CD8-positive, alpha-beta memory T cell (primary cell): ENCODE results near the gene RAB25. TPM values are rescaled to one million over a fixed set of nuclear protein-coding genes. Genes with fewer than 3 reads are reported as not detected.

ENCODE experiments used
- CTCF ChIA-PET: fragments of 350-600 bp; sonication (Branson Sonifier 250); formaldehyde crosslinking; loops from one replicate; lab custom pipeline; 2021; ENCODE audit warnings: antibody characterized with exemption; lab: Charles Lee
- POLR2A ChIA-PET: fragments of 350-600 bp; sonication (Branson Sonifier 250); formaldehyde crosslinking; loops from one replicate; lab custom pipeline; 2021; ENCODE audit warnings: antibody characterized with exemption; lab: Charles Lee
- DNase-seq, 5 donors: peaks; one replicate each; pipeline versions ENCODE4 v3.0.0 to v3.0.0-alpha.2; 2020 to 2022; ENCODE audit warnings: mixed read lengths in 1 of 5
- H3K27ac ChIP-seq: one replicate; pipeline ENCODE4 v1.7.0; 2013; ENCODE audit warnings: low read depth, mild to moderate bottlenecking, low read length, moderate library complexity
- H3K27me3 ChIP-seq: 2 replicates; pipeline ENCODE4 v1.7.0; 2013; ENCODE audit warnings: low read length, mild to moderate bottlenecking; ENCODE audit not compliant: insufficient read depth, poor library complexity, severe bottlenecking
- H3K36me3 ChIP-seq: 2 replicates; pipeline ENCODE4 v1.7.0; 2013; ENCODE audit warnings: mild to moderate bottlenecking, low read length, moderate library complexity; ENCODE audit not compliant: insufficient read depth
- H3K4me1 ChIP-seq: 2 replicates; pipeline ENCODE4 v1.7.0; 2013; ENCODE audit warnings: mild to moderate bottlenecking, low read length, moderate library complexity; ENCODE audit not compliant: insufficient read depth
- H3K4me3 ChIP-seq: 2 replicates; pipeline ENCODE4 v1.7.0; 2013; ENCODE audit warnings: mild to moderate bottlenecking, low read length
- H3K9me3 ChIP-seq: 2 replicates; pipeline ENCODE4 v1.7.0; 2013; ENCODE audit warnings: mild to moderate bottlenecking, low read length
- H3K27ac Mint-ChIP-seq, 8 donors: one replicate each; pipeline ENCODE4 v1.8.0; 2020 to 2021; ENCODE audit warnings: mixed read lengths in 8 of 8, mild to moderate bottlenecking in 6 of 8, inconsistent platforms in 3 of 8, moderate library complexity in 3 of 8
- H3K27me3 Mint-ChIP-seq, 2 donors: one replicate each; pipeline ENCODE4 v1.8.0; 2020 to 2021; ENCODE audit warnings: mixed read lengths in 2 of 2, mild to moderate bottlenecking in 1 of 2, moderate library complexity in 1 of 2
- H3K36me3 Mint-ChIP-seq, 3 donors: one replicate each; pipeline ENCODE4 v1.8.0; 2020 to 2021; ENCODE audit warnings: mixed read lengths in 3 of 3, inconsistent platforms in 1 of 3, mild to moderate bottlenecking in 1 of 3
- H3K4me1 Mint-ChIP-seq, 3 donors: one replicate each; pipeline ENCODE4 v1.8.0; 2020 to 2021; ENCODE audit warnings: mixed read lengths in 3 of 3, inconsistent platforms in 1 of 3, mild to moderate bottlenecking in 1 of 3
- H3K4me3 Mint-ChIP-seq, 7 donors: one replicate each; pipeline ENCODE4 v1.8.0; 2020 to 2021; ENCODE audit warnings: mixed read lengths in 7 of 7, mild to moderate bottlenecking in 6 of 7, moderate library complexity in 4 of 7, inconsistent platforms in 2 of 7
- H3K9me3 Mint-ChIP-seq, 5 donors: one replicate each; pipeline ENCODE4 v1.8.0; 2020 to 2022; ENCODE audit warnings: mixed read lengths in 5 of 5, mild to moderate bottlenecking in 3 of 5, moderate library complexity in 2 of 5, inconsistent platforms in 1 of 5
- polyA plus RNA-seq: library from polyadenylated mRNA; unstranded; fragments of 300-500 nt; fragmentation: Illumina TruSeq; gene quantifications from one replicate; pipeline ENCODE4 v1.2.3, GENCODE V29; 2021
- total RNA-seq, 2 experiments: library from RNA; stranded (reverse); gene quantifications; one replicate each; pipeline ENCODE4 v1.2.3, GENCODE V29; 2021

RAB25 gene
- total and polyA plus RNA-seq, 3 experiments from 2014 or later, result 0.76 TPM; not detected in 2

- no peaks in the 10 kb centered on the region for H3K27me3 ChIP-seq
- H3K27ac ChIP-seq, result no peak overlapping the region
- Mint-ChIP-seq H3K36me3 (no peaks in the 10 kb centered on the region), H3K27ac (peak overlapping the region in 7 of 8 donors; percentile 38 to 100 (median 92)), H3K4me1 (peaks cover 53 to 71% (median 62%) of the 10 kb centered on the region in 3 donors), H3K9me3 (peaks cover 0 to 3% (median 0%) of the 10 kb centered on the region in 5 donors), H3K4me3 (peak overlapping the region in 1 of 7 donors; percentile 15), H3K27me3 (peaks cover 0 to 8% of the 10 kb centered on the region in 2 donors)
- DNase-seq, result no peak
- ChIA-PET CTCF (interaction anchor here (22.4 kb wide), 1 partner anchor 23 kb away, joined by 702 read pairs; the partner anchor contains the start of gene LMNA), POLR2A (no interaction called here)
- no peaks in the 10 kb centered on the region for H3K36me3 ChIP-seq
- no peaks in the 10 kb centered on the region for H3K9me3 ChIP-seq
- H3K4me1 ChIP-seq, result peaks cover 43% of the 10 kb centered on the region
- no peak overlapping the region for H3K4me3 ChIP-seq
Observed at GRCh38 chr1:156100205-156100995, 39.4 kb downstream of the RAB25 start.

GRCh38 chr1:156101880-156102279 is 40.9 kb downstream of the RAB25 start:
- Histone ChIP-seq H3K4me1 (peaks cover 41% of the 10 kb centered on the region), H3K9me3 (no peaks in the 10 kb centered on the region), H3K36me3 (no peaks in the 10 kb centered on the region), H3K27me3 (no peaks in the 10 kb centered on the region), H3K4me3 (no peak overlapping the region), H3K27ac (no peak overlapping the region)
- ChIA-PET POLR2A (no interaction called here), CTCF (interaction anchor here (22.4 kb wide), 1 partner anchor 22 kb away, joined by 702 read pairs; the partner anchor contains the start of gene LMNA)
- Mint-ChIP-seq H3K27me3 (peaks cover 0 to 7% of the 10 kb centered on the region in 2 donors), H3K36me3 (no peaks in the 10 kb centered on the region), H3K9me3 (peaks cover 0 to 3% (median 0%) of the 10 kb centered on the region in 5 donors), H3K4me3 (no peak overlapping the region), H3K4me1 (peaks cover 51 to 73% (median 64%) of the 10 kb centered on the region in 3 donors), H3K27ac (peak overlapping the region in 7 of 8 donors; percentile 47 to 97 (median 90))
- no peak for DNase-seq

- H3K4me1 Mint-ChIP-seq, result peaks cover 44 to 65% (median 62%) of the 10 kb centered on the region in 3 donors
- Histone ChIP-seq H3K4me3 (no peak overlapping the region), H3K9me3 (no peaks in the 10 kb centered on the region), H3K27me3 (no peaks in the 10 kb centered on the region), H3K27ac (peak overlapping the region; percentile 98), H3K36me3 (no peaks in the 10 kb centered on the region), H3K4me1 (peaks cover 36% of the 10 kb centered on the region)
- peaks cover 0 to 4% of the 10 kb centered on the region in 2 donors for H3K27me3 Mint-ChIP-seq
- H3K27ac Mint-ChIP-seq, result peak overlapping the region in 7 of 8 donors; percentile 93 to 100 (median 100)
- DNase-seq, result no peak
- H3K4me3 Mint-ChIP-seq, result peak overlapping the region in 3 of 7 donors; percentile 14 to 83 (median 66)
- H3K36me3 Mint-ChIP-seq, result no peaks in the 10 kb centered on the region
- no peaks in the 10 kb centered on the region for H3K9me3 Mint-ChIP-seq
- CTCF ChIA-PET, result interaction anchor here (1.7 to 22.4 kb wide), 2 partner anchors 21 to 122 kb away, joined by 7 to 702 read pairs; partner anchors contain the start of gene LMNA
- POLR2A ChIA-PET, result interaction anchor here (0.5 to 0.7 kb wide), 3 partner anchors 24 to 382 kb away, joined by 3 to 5 read pairs (median 3); no protein-coding TSS in a partner anchor
Observed at GRCh38 chr1:156102633-156103511, 41.9 kb downstream of the RAB25 start.

GRCh38 chr1:156103521-156103947 is 42.6 kb downstream of the RAB25 start:
- CTCF ChIA-PET, result interaction anchor here (1.7 to 22.4 kb wide), 2 partner anchors 20 to 122 kb away, joined by 7 to 702 read pairs; partner anchors contain the start of gene LMNA
- Histone ChIP-seq H3K9me3 (no peaks in the 10 kb centered on the region), H3K4me1 (peaks cover 36% of the 10 kb centered on the region), H3K27me3 (no peaks in the 10 kb centered on the region), H3K4me3 (no peak overlapping the region), H3K27ac (peak overlapping the region; percentile 98), H3K36me3 (no peaks in the 10 kb centered on the region)
- DNase-seq, result peak in 1 of 5 donors; percentile 76
- peaks cover 0 to 4% of the 10 kb centered on the region in 2 donors for H3K27me3 Mint-ChIP-seq
- no peaks in the 10 kb centered on the region for H3K9me3 Mint-ChIP-seq
- POLR2A ChIA-PET, result interaction anchor here (0.5 to 1.4 kb wide), 3 partner anchors 12 to 382 kb away, joined by 3 to 5 read pairs (median 3); no protein-coding TSS in a partner anchor
- no peaks in the 10 kb centered on the region for H3K36me3 Mint-ChIP-seq
- peak overlapping the region in 4 of 7 donors; percentile 14 to 83 (median 29) for H3K4me3 Mint-ChIP-seq
- H3K4me1 Mint-ChIP-seq, result peaks cover 38 to 59% (median 58%) of the 10 kb centered on the region in 3 donors
- H3K27ac Mint-ChIP-seq, result peak overlapping the region; percentile 75 to 100 (median 100)

- peak overlapping the region; percentile 98 for H3K27ac ChIP-seq
- peaks cover 0 to 4% of the 10 kb centered on the region in 2 donors for H3K27me3 Mint-ChIP-seq
- peak overlapping the region; percentile 75 to 100 (median 100) for H3K27ac Mint-ChIP-seq
- no peaks in the 10 kb centered on the region for H3K36me3 ChIP-seq
- H3K36me3 Mint-ChIP-seq, result no peaks in the 10 kb centered on the region
- H3K4me1 Mint-ChIP-seq, result peaks cover 38 to 58% (median 54%) of the 10 kb centered on the region in 3 donors
- no peaks in the 10 kb centered on the region for H3K9me3 ChIP-seq
- DNase-seq, result peak in 4 of 5 donors; percentile 52 to 82 (median 62)
- peaks cover 36% of the 10 kb centered on the region for H3K4me1 ChIP-seq
- no peaks in the 10 kb centered on the region for H3K9me3 Mint-ChIP-seq
- ChIA-PET POLR2A (interaction anchor here (0.8 to 1.4 kb wide), 2 partner anchors 12 to 23 kb away, joined by 3 read pairs; no protein-coding TSS in a partner anchor), CTCF (interaction anchor here (1.0 to 22.4 kb wide), 4 partner anchors 8 to 121 kb away, joined by 4 to 702 read pairs (median 25); partner anchors contain the start of genes LMNA and PMF1)
- H3K27me3 ChIP-seq, result no peaks in the 10 kb centered on the region
- no peak overlapping the region for H3K4me3 ChIP-seq
- H3K4me3 Mint-ChIP-seq, result peak overlapping the region; percentile 42 to 86 (median 68)
Observed at GRCh38 chr1:156104065-156104810, 43.3 kb downstream of the RAB25 start.

GRCh38 chr1:156104861-156105832 is 44.2 kb downstream of the RAB25 start:
- peak overlapping the region; percentile 61 for H3K4me3 ChIP-seq
- H3K36me3 ChIP-seq, result no peaks in the 10 kb centered on the region
- DNase-seq, result no peak
- POLR2A ChIA-PET, result interaction anchor here (0.6 to 1.4 kb wide), 3 partner anchors 22 to 114 kb away, joined by 3 to 5 read pairs (median 3); no protein-coding TSS in a partner anchor
- Mint-ChIP-seq H3K27me3 (peaks cover 0 to 4% of the 10 kb centered on the region in 2 donors), H3K4me3 (peak overlapping the region; percentile 74 to 93 (median 83)), H3K9me3 (no peaks in the 10 kb centered on the region), H3K36me3 (no peaks in the 10 kb centered on the region), H3K4me1 (peaks cover 38 to 58% (median 50%) of the 10 kb centered on the region in 3 donors), H3K27ac (peak overlapping the region; percentile 93 to 100 (median 100))
- peaks cover 36% of the 10 kb centered on the region for H3K4me1 ChIP-seq
- CTCF ChIA-PET, result interaction anchor here (1.0 to 22.4 kb wide), 4 partner anchors 9 to 108 kb away, joined by 4 to 702 read pairs (median 24); partner anchors contain the start of genes LMNA and PMF1
- no peaks in the 10 kb centered on the region for H3K27me3 ChIP-seq
- H3K27ac ChIP-seq, result peak overlapping the region; percentile 98
- H3K9me3 ChIP-seq, result no peaks in the 10 kb centered on the region
